K562 (cell line): ENCODE results near the gene GET3. TPM values are rescaled to one million over a fixed set of nuclear protein-coding genes. Genes with fewer than 3 reads are reported as not detected.

Experiments used
- BCOR ChIP-seq: fragments of 450-650 bp; IDR thresholded peaks from 2 replicates; pipeline ENCODE4 v1.6.1; 2016
- BHLHE40 ChIP-seq: IDR thresholded peaks from 2 replicates; pipeline ENCODE4 v1.6.1; 2011; ENCODE audit warnings: low read length, improper control_type of control experiment
- CBFA2T2 ChIP-seq: fragments of 450-650 bp; conservative IDR thresholded peaks from 2 replicates; pipeline ENCODE4 v1.6.1; 2017; ENCODE audit warnings: mild to moderate bottlenecking
- FOS ChIP-seq: IDR thresholded peaks from 3 replicates; pipeline ENCODE4 v1.6.1; 2011; ENCODE audit not compliant: insufficient read length; ENCODE audit errors: extremely low read depth
- FOXA1 ChIP-seq: fragments of 450-650 bp; IDR thresholded peaks from 2 replicates; pipeline ENCODE4 v1.6.1; 2016; ENCODE audit warnings: mild to moderate bottlenecking, borderline replicate concordance
- GATAD2B ChIP-seq: fragments of 450-650 bp; IDR thresholded peaks from 2 replicates; pipeline ENCODE4 v1.6.1; 2017; ENCODE audit warnings: mild to moderate bottlenecking, borderline replicate concordance
- GTF2B ChIP-seq: IDR thresholded peaks from 2 replicates; pipeline ENCODE4 v1.6.1; 2011; ENCODE audit not compliant: insufficient read length; ENCODE audit errors: extremely low read depth
- HCFC1 ChIP-seq: IDR thresholded peaks from 2 replicates; pipeline ENCODE4 v1.6.1; 2012; ENCODE audit warnings: low read depth, low read length, improper control_type of control experiment
- HDAC3 ChIP-seq: fragments of 450-650 bp; IDR thresholded peaks from 2 replicates; pipeline ENCODE4 v1.6.1; 2018; ENCODE audit warnings: borderline replicate concordance, mild to moderate bottlenecking, moderate library complexity; ENCODE audit not compliant: partially characterized antibody
- ILF3 ChIP-seq: fragments of 450-650 bp; IDR thresholded peaks from 2 replicates; pipeline ENCODE4 v1.6.1; 2018; ENCODE audit warnings: antibody characterized with exemption, mild to moderate bottlenecking, moderate library complexity, borderline replicate concordance
- KDM2B ChIP-seq: fragments of 250-450 bp; sonication (Bioruptor Pico); IDR thresholded peaks from 2 replicates; pipeline ENCODE4 v1.8.0; 2021; ENCODE audit warnings: mild to moderate bottlenecking, moderate library complexity
- MXD1 ChIP-seq: fragments of 250-450 bp; sonication (Bioruptor Pico); IDR thresholded peaks from 2 replicates; pipeline ENCODE4 v1.8.0; 2021; ENCODE audit warnings: borderline replicate concordance, mild to moderate bottlenecking, moderate library complexity; ENCODE audit not compliant: poor library complexity, severe bottlenecking
- NR2F6 ChIP-seq: fragments of 450-650 bp; formaldehyde crosslinking; IDR thresholded peaks from 2 replicates; pipeline ENCODE4 v1.4.0; 2020; ENCODE audit warnings: mild to moderate bottlenecking
- POLR3A ChIP-seq: IDR thresholded peaks from 2 replicates; pipeline ENCODE4 v1.6.1; 2011; ENCODE audit warnings: borderline replicate concordance, mild to moderate bottlenecking, moderate library complexity; ENCODE audit not compliant: insufficient read length, insufficient read depth; ENCODE audit errors: extremely low read depth
- SIRT6 ChIP-seq: IDR thresholded peaks from one replicate; pipeline ENCODE4 v1.6.1; 2012; ENCODE audit warnings: low read depth, mild to moderate bottlenecking, control low read depth, inconsistent platforms, low read length, moderate library complexity
- SMARCC2 ChIP-seq: fragments of 450-650 bp; IDR thresholded peaks from 2 replicates; pipeline ENCODE4 v1.6.1; 2017; ENCODE audit warnings: antibody characterized with exemption, moderate library complexity, mild to moderate bottlenecking, low read depth
- SNIP1 ChIP-seq: fragments of 450-650 bp; IDR thresholded peaks from 2 replicates; pipeline ENCODE4 v1.7.1; 2017; ENCODE audit warnings: low read depth, mild to moderate bottlenecking
- TAF9B ChIP-seq: fragments of 450-650 bp; IDR thresholded peaks from 2 replicates; pipeline ENCODE4 v1.6.1; 2018; ENCODE audit warnings: mild to moderate bottlenecking; ENCODE audit not compliant: partially characterized antibody
- TCFL5 ChIP-seq: fragments of 250-450 bp; sonication (Bioruptor Pico); conservative IDR thresholded peaks from 2 replicates; pipeline ENCODE4 v1.6.1; 2021; ENCODE audit warnings: mild to moderate bottlenecking, moderate library complexity, matching md5 sums
- ZC3H11A ChIP-seq: IDR thresholded peaks from 2 replicates; pipeline ENCODE4 v1.6.1; 2012; ENCODE audit warnings: low read depth, low read length, improper control_type of control experiment
- ZNF274 ChIP-seq: IDR thresholded peaks from 2 replicates; pipeline ENCODE4 v1.6.1; 2011; ENCODE audit warnings: low read depth, mild to moderate bottlenecking, low read length, moderate library complexity, borderline replicate concordance
- ZNF551 ChIP-seq: fragments of 250-450 bp; sonication (Bioruptor Pico); IDR thresholded peaks from 2 replicates; pipeline ENCODE4 v1.5.0; 2021; ENCODE audit warnings: mild to moderate bottlenecking, moderate library complexity
- ZNF592 ChIP-seq: fragments of 450-650 bp; IDR thresholded peaks from 2 replicates; pipeline ENCODE4 v1.6.1; 2017; ENCODE audit warnings: antibody characterized with exemption, mild to moderate bottlenecking
- ZNF79 ChIP-seq: fragments of 250-450 bp; sonication (Bioruptor Pico); IDR thresholded peaks from 2 replicates; pipeline ENCODE4 v1.4.0; 2020; ENCODE audit warnings: low read depth, mild to moderate bottlenecking, moderate library complexity
- polyA plus RNA-seq, 8 experiments: library from polyadenylated mRNA; depleted of rRNA in 4 of 8; stranded (reverse) in 5 of 8; unstranded in 3 of 8; fragments of >200 nt; fragmentation: Nextera tagmentation in 2 of 8; fragmentation: Illumina TruSeq in 1 of 8; extraction: Ambion mirVana in 2 of 8; extraction: Trizol in 1 of 8; gene quantifications; 2 replicates each; pipeline versions ENCODE4 v1.2.1 to v1.2.3, GENCODE V29; 2011 to 2014; ENCODE audit warnings: inconsistent platforms in 1 of 8, missing spikeins in 1 of 8
- total RNA-seq, 7 experiments: library from RNA; depleted of rRNA in 6 of 7; stranded (reverse); fragments of >200 nt in 6 of 7; fragmentation: Illumina TruSeq in 2 of 7; extraction: Trizol in 2 of 7; gene quantifications; 2 replicates each; pipeline versions ENCODE4 v1.2.1 to v1.2.3, GENCODE V29; 2011 to 2021; ENCODE audit warnings: low replicate concordance in 1 of 7

GET3 gene
- total and polyA plus RNA-seq, 9 of the 15 experiments (the other 6 are each of a cell fraction or from before 2014, with no cell fraction given), result 8.3 to 83.5 (median 51.8) TPM

GRCh38 chr19:12796146-12797071 is 59.1 kb downstream of the GET3 start (continued):
- TF ChIP-seq MXD1 (CRISPR knock-in tag) (no peak), ZNF592 (peak; percentile 78), POLR3A (no peak), SIRT6 (no peak), ILF3 (no peak), ZNF551 (no peak), NR2F6 (CRISPR knock-in tag) (no peak), ZNF274 (no peak), HCFC1 (no peak), CBFA2T2 (no peak), FOS (no peak), TAF9B (no peak), GATAD2B (0 out of 2 replicates have a peak, but pooled peaks have one; percentile 18), TCFL5 (CRISPR knock-in tag) (no peak), KDM2B (CRISPR knock-in tag) (no peak), SNIP1 (no peak), GTF2B (no peak), BHLHE40 (peak; percentile 17; the same call in 1 of the 2 replicates), BCOR (peak; percentile 37; the same call in 1 of the 2 replicates), FOXA1 (no peak), ZNF79 (CRISPR knock-in tag) (no peak), ZC3H11A (no peak), HDAC3 (no peak), SMARCC2 (no peak)
